H1 (cell line): ENCODE results near the gene IDH2. TPM values are rescaled to one million over a fixed set of nuclear protein-coding genes. Genes with fewer than 3 reads are reported as not detected.

Experiments
- CTCF ChIA-PET: fragments of 300-600 bp; sonication (Branson Sonifier 250); formaldehyde crosslinking; loops from one replicate; lab custom pipeline; 2021; ENCODE audit not compliant: partially characterized antibody; lab: Charles Lee
- POLR2A ChIA-PET: fragments of 300-600 bp; sonication (Branson Sonifier 250); formaldehyde crosslinking; loops from one replicate; lab custom pipeline; 2021; ENCODE audit warnings: inconsistent platforms; ENCODE audit not compliant: partially characterized antibody; lab: Charles Lee
- DNase-seq, 2 experiments: peaks; one replicate each; pipeline versions ENCODE4 v3.0.0 to v3.0.0-alpha.2; 2010 to 2022; ENCODE audit warnings: low spot score in 2 of 2, low read depth in 1 of 2, mixed read lengths in 1 of 2
- FAIRE-seq: peaks from 2 replicates; lab custom pipeline; 2011; peaks lifted over from hg19 to GRCh38; lab: Jason Lieb, UNC
- H2AFZ ChIP-seq: 2 replicates; pipeline ENCODE4 v1.8.1; 2012; ENCODE audit warnings: low read length, inconsistent platforms
- H2AK5ac ChIP-seq: 2 replicates; pipeline ENCODE4 v1.6.1; 2013; ENCODE audit warnings: low read depth, low read length
- H2BK120ac ChIP-seq: replicated peaks from 2 replicates; pipeline ENCODE3; 2013; ENCODE audit warnings: low read depth, low read length, inconsistent platforms
- H2BK12ac ChIP-seq: 2 replicates; pipeline ENCODE4 v1.6.1; 2013; ENCODE audit warnings: low read depth, low read length
- H2BK15ac ChIP-seq: 2 replicates; pipeline ENCODE4 v1.6.1; 2013; ENCODE audit warnings: low read length
- H2BK20ac ChIP-seq: 2 replicates; pipeline ENCODE4 v1.6.1; 2013; ENCODE audit warnings: low read length
- H2BK5ac ChIP-seq: 2 replicates; pipeline ENCODE4 v1.6.1; 2013; ENCODE audit warnings: low read depth, low read length
- H3K14ac ChIP-seq: 2 replicates; pipeline ENCODE4 v1.6.1; 2013; ENCODE audit warnings: inconsistent platforms; ENCODE audit not compliant: insufficient read length
- H3K18ac ChIP-seq: 2 replicates; pipeline ENCODE4 v1.6.1; 2013; ENCODE audit warnings: low read length; ENCODE audit errors: extremely low read depth
- H3K23ac ChIP-seq: 2 replicates; pipeline ENCODE4 v1.6.1; 2013; ENCODE audit warnings: inconsistent platforms; ENCODE audit not compliant: insufficient read length
- H3K23me2 ChIP-seq: 2 replicates; pipeline ENCODE4 v1.6.1; 2013; ENCODE audit warnings: low read depth, low read length
- H3K27ac ChIP-seq: 2 replicates; pipeline ENCODE4 v1.6.1; 2011; ENCODE audit warnings: low read depth, low read length, inconsistent platforms
- H3K27me3 ChIP-seq, 4 experiments: replicated peaks in 1 of 4; 1 replicate in 1 of 4; 2 replicates in 3 of 4; pipeline versions ENCODE4 v1.6.1 to v1.8.1; 2011 to 2013; ENCODE audit warnings: low read length in 3 of 4, mild to moderate bottlenecking in 3 of 4, inconsistent platforms in 2 of 4, mixed read lengths in 2 of 4, moderate library complexity in 1 of 4; ENCODE audit not compliant: control insufficient read depth in 3 of 4, insufficient read depth in 3 of 4; ENCODE audit errors: extremely low read depth in 1 of 4
- H3K36me3 ChIP-seq, 4 experiments: 2 replicates each; pipeline versions ENCODE4 v1.6.1 to v1.8.1; 2011 to 2013; ENCODE audit warnings: mild to moderate bottlenecking in 4 of 4, low read length in 3 of 4, moderate library complexity in 2 of 4, control low read depth in 1 of 4, inconsistent platforms in 1 of 4; ENCODE audit not compliant: insufficient read depth in 4 of 4, control insufficient read depth in 2 of 4
- H3K4ac ChIP-seq: replicated peaks from 2 replicates; pipeline ENCODE3; 2013; ENCODE audit warnings: low read length, low read depth, mixed read lengths, inconsistent platforms; ENCODE audit not compliant: insufficient read length
- H3K4me1 ChIP-seq, 4 experiments: replicated peaks in 1 of 4; 1 replicate in 1 of 4; 2 replicates in 3 of 4; pipeline versions ENCODE4 v1.6.1 to v1.8.1; 2011 to 2013; ENCODE audit warnings: low read length in 3 of 4, inconsistent platforms in 2 of 4, mixed read lengths in 1 of 4; ENCODE audit not compliant: insufficient read depth in 4 of 4, control insufficient read depth in 3 of 4
- H3K4me2 ChIP-seq, 2 experiments: 2 replicates each; pipeline versions ENCODE4 v1.6.1 to v1.8.1; 2011 to 2013; ENCODE audit warnings: low read depth in 2 of 2, low read length in 2 of 2, control low read depth in 1 of 2, inconsistent platforms in 1 of 2, mild to moderate bottlenecking in 1 of 2; ENCODE audit not compliant: insufficient read depth in 1 of 2
- H3K4me3 ChIP-seq, 4 experiments: fragments of 200-600, 300-600 bp in 1 of 4; sonication (generic), shearing (Covaris generic), sonication (Bioruptor Twin) in 1 of 4; 2 replicates each; pipeline versions ENCODE4 v1.5.1 to v1.8.1; 2011 to 2016; ENCODE audit warnings: low read length in 4 of 4, low read depth in 3 of 4, control low read depth in 2 of 4, inconsistent platforms in 2 of 4, mild to moderate bottlenecking in 2 of 4, mixed read lengths in 1 of 4, moderate library complexity in 1 of 4; ENCODE audit not compliant: insufficient read depth in 2 of 4; ENCODE audit errors: extremely low read depth in 1 of 4
- H3K56ac ChIP-seq: replicated peaks from 2 replicates; pipeline ENCODE3; 2013; ENCODE audit warnings: low read depth, mild to moderate bottlenecking, mixed read lengths, low read length, inconsistent platforms; ENCODE audit not compliant: insufficient read length
- H3K79me1 ChIP-seq: 2 replicates; pipeline ENCODE4 v1.6.1; 2013; ENCODE audit warnings: low read depth, low read length, control low read depth
- H3K79me2 ChIP-seq, 2 experiments: 2 replicates each; pipeline versions ENCODE4 v1.6.1 to v1.8.1; 2012 to 2013; ENCODE audit warnings: low read length in 2 of 2, mild to moderate bottlenecking in 2 of 2, inconsistent platforms in 1 of 2; ENCODE audit not compliant: insufficient read depth in 2 of 2, control insufficient read depth in 1 of 2
- H3K9ac ChIP-seq, 4 experiments: replicated peaks in 1 of 4; 1 replicate in 1 of 4; 2 replicates in 3 of 4; pipeline versions ENCODE4 v1.6.1 to v1.8.1; 2011 to 2013; ENCODE audit warnings: low read depth in 3 of 4, low read length in 3 of 4, control low read depth in 2 of 4, mild to moderate bottlenecking in 2 of 4, moderate library complexity in 2 of 4, inconsistent platforms in 1 of 4; ENCODE audit errors: extremely low read depth in 1 of 4
- H3K9me3 ChIP-seq, 2 experiments: 2 replicates each; pipeline versions ENCODE4 v1.6.1 to v1.8.1; 2012 to 2013; ENCODE audit warnings: mild to moderate bottlenecking in 2 of 2, moderate library complexity in 2 of 2, control low read depth in 1 of 2, inconsistent platforms in 1 of 2, low read depth in 1 of 2, low read length in 1 of 2, mixed read lengths in 1 of 2; ENCODE audit not compliant: insufficient read depth in 2 of 2
- H4K20me1 ChIP-seq, 2 experiments: replicated peaks in 1 of 2; 2 replicates each; pipeline versions ENCODE3 to v1.8.1; 2011 to 2013; ENCODE audit warnings: inconsistent platforms in 2 of 2, low read length in 2 of 2, mild to moderate bottlenecking in 1 of 2; ENCODE audit not compliant: insufficient read depth in 2 of 2, control insufficient read depth in 1 of 2
- H4K5ac ChIP-seq: 2 replicates; pipeline ENCODE4 v1.6.1; 2013; ENCODE audit warnings: low read length, low read depth, mixed read lengths, inconsistent platforms; ENCODE audit not compliant: insufficient read length
- H4K8ac ChIP-seq: 2 replicates; pipeline ENCODE4 v1.8.0; 2013; ENCODE audit warnings: mild to moderate bottlenecking, moderate library complexity, low read length, inconsistent platforms; ENCODE audit not compliant: insufficient read depth; ENCODE audit errors: extremely low read depth
- H4K91ac ChIP-seq: replicated peaks from 2 replicates; pipeline ENCODE3; 2013; ENCODE audit warnings: low read length, mixed read lengths, inconsistent platforms; ENCODE audit not compliant: insufficient read length
- ASH2L ChIP-seq: fragments of 200-600, 300-600 bp; sonication (generic); IDR thresholded peaks from one replicate; pipeline ENCODE4 v1.7.1; 2017; ENCODE audit warnings: low read length
- CTBP2 ChIP-seq: IDR thresholded peaks from 2 replicates; pipeline ENCODE4 v1.7.0; 2011; ENCODE audit warnings: borderline replicate concordance, mild to moderate bottlenecking, moderate library complexity, mixed read lengths, low read length; ENCODE audit not compliant: insufficient read depth, insufficient read length
- E2F6 ChIP-seq: IDR thresholded peaks from 2 replicates; pipeline ENCODE4 v1.6.1; 2012; ENCODE audit warnings: inconsistent platforms
- FOSL1 ChIP-seq: IDR thresholded peaks from 2 replicates; pipeline ENCODE4 v1.6.1; 2011; ENCODE audit warnings: mild to moderate bottlenecking, low read depth, low read length, moderate library complexity; ENCODE audit not compliant: insufficient read depth
- GABPA ChIP-seq: IDR thresholded peaks from 2 replicates; pipeline ENCODE4 v1.6.1; 2011; ENCODE audit warnings: mild to moderate bottlenecking, low read length, moderate library complexity, borderline replicate concordance; ENCODE audit not compliant: insufficient read depth
- GTF2F1 ChIP-seq: IDR thresholded peaks from 2 replicates; pipeline ENCODE4 v1.6.1; 2012; ENCODE audit warnings: low read depth, low read length, improper control_type of control experiment, borderline replicate concordance
- KDM4A ChIP-seq: IDR thresholded peaks from one replicate; pipeline ENCODE4 v1.7.1; 2012; ENCODE audit warnings: low read depth, mild to moderate bottlenecking, moderate library complexity, low read length, inconsistent platforms; ENCODE audit not compliant: severe bottlenecking
- RBBP5 ChIP-seq: IDR thresholded peaks from 2 replicates; pipeline ENCODE4 v1.7.1; 2012; ENCODE audit warnings: low read depth, mild to moderate bottlenecking, inconsistent platforms, low read length, moderate library complexity, borderline replicate concordance
- RFX5 ChIP-seq: IDR thresholded peaks from 2 replicates; pipeline ENCODE4 v1.6.1; 2011; ENCODE audit warnings: low read depth, low read length, improper control_type of control experiment, borderline replicate concordance
- SAP30 ChIP-seq: fragments of 300-600 bp; sonication (generic); IDR thresholded peaks from 2 replicates; pipeline ENCODE4 v1.7.1; 2012; ENCODE audit warnings: low read length, moderate library complexity, mild to moderate bottlenecking, inconsistent platforms; ENCODE audit not compliant: insufficient read depth, insufficient replicate concordance
- SIRT6 ChIP-seq: IDR thresholded peaks from one replicate; pipeline ENCODE4 v1.7.1; 2012; ENCODE audit warnings: low read length, inconsistent platforms
- SUZ12 ChIP-seq: fragments of 200-600 bp; sonication (generic); IDR thresholded peaks from 2 replicates; pipeline ENCODE4 v1.6.1; 2012; ENCODE audit warnings: mild to moderate bottlenecking, inconsistent platforms, low read length, moderate library complexity, mixed read lengths
- TBP ChIP-seq: IDR thresholded peaks from 2 replicates; pipeline ENCODE4 v1.6.1; 2011; ENCODE audit warnings: low read depth, low read length, improper control_type of control experiment
- TEAD4 ChIP-seq: IDR thresholded peaks from 2 replicates; pipeline ENCODE4 v1.6.1; 2012; ENCODE audit warnings: low read depth, low read length, inconsistent platforms, mixed read lengths
- WGBS, 2 experiments: shearing (Covaris generic) in 1 of 2; methylation state at CpG; one replicate each; pipeline versions ENCODE4 v1.1.6 to v1.1.7; 2013 to 2015; ENCODE audit warnings: low lambda C conversion rate in 2 of 2, mixed read lengths in 2 of 2, inconsistent platforms in 1 of 2, low coverage in 1 of 2, missing lambda C conversion rate in 1 of 2; ENCODE audit not compliant: insufficient replicate concordance in 2 of 2, insufficient coverage in 1 of 2, insufficient read length in 1 of 2; ENCODE audit errors: extremely low coverage in 1 of 2, missing lambda C conversion rate in 1 of 2; 5-methylcytosine and 5-hydroxymethylcytosine counted together
- polyA plus RNA-seq, 7 experiments: library from polyadenylated mRNA; depleted of rRNA in 3 of 7; stranded (reverse) in 5 of 7; unstranded in 2 of 7; fragments of >200 nt in 5 of 7; fragments of 200-250 nt in 2 of 7; gene quantifications; 1 replicate in 5 of 7; 2 replicates in 1 of 7; 4 replicates in 1 of 7; pipeline versions ENCODE4 v1.2.1 to v1.2.3, GENCODE V29; 2011 to 2013; ENCODE audit warnings: missing spikeins in 2 of 7, mixed read lengths in 2 of 7
- total RNA-seq: library from RNA; stranded (reverse); fragmentation: NEBNext Ultra II Directional; extraction: Animal tissue kit (Norgen Biotek cat#: 25700); gene quantifications from 2 replicates; pipeline ENCODE4 v1.2.1, GENCODE V29; 2021

The IDH2 gene
- total and polyA plus RNA-seq, 2 of the 8 experiments (the other 6 are each of a cell fraction or from before 2014, with no cell fraction given) = 64.2 to 84.6 TPM

- H3K23ac ChIP-seq = no peak overlapping the region
- FAIRE-seq (no peak), DNase-seq (no peak)
- no peaks in the 10 kb centered on the region for H3K4me1 ChIP-seq
- H3K18ac ChIP-seq = no peak overlapping the region
- H2BK5ac ChIP-seq = no peak overlapping the region
- CTCF ChIA-PET = interaction anchor here (1.4 kb wide), 1 partner anchor 27 kb away, joined by 6 read pairs; no protein-coding TSS in a partner anchor
- no peak overlapping the region for H2AFZ ChIP-seq
- no peaks in the 10 kb centered on the region for H3K27me3 ChIP-seq
- no peaks in the 10 kb centered on the region for H3K79me2 ChIP-seq
- no peak overlapping the region for H3K4me2 ChIP-seq
- no peak overlapping the region for H2BK20ac ChIP-seq
- POLR2A ChIA-PET = no interaction called here
- no peak overlapping the region for H2BK15ac ChIP-seq
- no peaks in the 10 kb centered on the region for H3K23me2 ChIP-seq
- no peak overlapping the region for H4K91ac ChIP-seq
- no peak overlapping the region for H3K4ac ChIP-seq
- H4K20me1 ChIP-seq = no peaks in the 10 kb centered on the region
- WGBS, 2 experiments = 88% methylated on average over 2 of the region's 2 CpGs; no CpG with 5 or more reads in 1 of the 2 experiments
- no peak overlapping the region for H3K27ac ChIP-seq
- no peak overlapping the region for H3K14ac ChIP-seq
- no peak overlapping the region for H3K56ac ChIP-seq
- H4K8ac ChIP-seq = no peak overlapping the region
- no peak overlapping the region for H3K9ac ChIP-seq
- no peak overlapping the region for H3K4me3 ChIP-seq
- H3K79me1 ChIP-seq = no peaks in the 10 kb centered on the region
- H2BK120ac ChIP-seq = no peak overlapping the region
- H2BK12ac ChIP-seq = no peak overlapping the region
- H3K36me3 ChIP-seq = no peaks in the 10 kb centered on the region
- H2AK5ac ChIP-seq = no peak overlapping the region
- no peak overlapping the region for H4K5ac ChIP-seq
- H3K9me3 ChIP-seq = peaks cover 0 to 11% of the 10 kb centered on the region in 2 experiments; a peak in 3 of 4 replicates
- TF ChIP-seq RBBP5 (no peak), GTF2F1 (no peak), RFX5 (no peak), TBP (no peak), E2F6 (no peak), ASH2L (no peak), FOSL1 (no peak), SAP30 (no peak), CTBP2 (no peak), TEAD4 (no peak), KDM4A (no peak), GABPA (no peak), SIRT6 (no peak), SUZ12 (no peak)
These were observed 13.5 kb upstream of the IDH2 start for GRCh38 chr15:90115783-90116182.
